Brain microvascular endothelial cell (primary cell): Measurements from ENCODE around the gene AKIRIN1.
"Not testable (repeated sequence)": the region's sequence is repeated elsewhere in the genome, so short reads cannot be mapped to it uniquely, and the experiment has no call there.

Source experiments
- DNase-seq: peaks from one replicate; pipeline ENCODE4 v3.0.0-alpha.2; 2020
- H3K27ac ChIP-seq: fragments of 250-450 bp; sonication (Bioruptor Pico); 2 replicates; pipeline ENCODE4 v1.5.1; 2020; ENCODE audit warnings: mild to moderate bottlenecking, moderate library complexity
- H3K27me3 ChIP-seq: fragments of 250-450 bp; sonication (Bioruptor Pico); replicated peaks from 2 replicates; pipeline ENCODE4 v1.5.1; 2020; ENCODE audit warnings: mild to moderate bottlenecking
- H3K36me3 ChIP-seq: fragments of 250-450 bp; sonication (Bioruptor Pico); replicated peaks from 2 replicates; pipeline ENCODE4 v1.5.1; 2020; ENCODE audit warnings: mild to moderate bottlenecking
- H3K4me3 ChIP-seq: 2 replicates; pipeline ENCODE4 v1.5.1; 2011; ENCODE audit warnings: low read depth, mild to moderate bottlenecking, control low read depth, low read length, moderate library complexity
- in situ Hi-C: cut with HindIII; loops from 2 replicates; pipeline ENCODE4 v1.10.0; 2017; ENCODE audit warnings: low sequenced_read_pairs, low pct_ligation_motif_present
- TF ChIP-seq, protein P1 (sequence below): IDR thresholded peaks from 2 replicates; pipeline ENCODE4 v1.5.1; 2011; ENCODE audit warnings: low read depth, mild to moderate bottlenecking, moderate library complexity, low read length, control low read depth, inconsistent platforms; ENCODE audit errors: missing control alignments

AKIRIN1 gene

DNA sequence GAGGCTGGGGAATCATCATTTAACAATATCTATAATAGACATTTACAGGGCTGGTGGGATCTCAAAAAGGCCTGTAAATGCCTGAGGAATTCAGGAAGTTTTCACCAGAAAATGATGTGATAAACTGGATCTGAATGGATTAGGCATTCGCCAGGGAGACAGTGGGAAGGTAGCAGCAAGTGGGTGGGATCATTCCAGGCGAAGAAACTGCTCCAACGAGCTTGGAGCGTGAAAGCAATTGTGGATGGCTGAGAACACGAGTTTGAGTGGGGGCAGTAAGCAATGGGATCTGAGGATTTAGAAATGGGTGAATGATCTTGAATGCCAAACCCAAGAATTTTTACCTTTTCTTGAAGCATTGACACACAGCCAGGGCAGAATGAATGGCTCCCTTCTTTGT, 26.2 kb downstream of the AKIRIN1 start:
- H3K27ac ChIP-seq = no peak overlapping the region
- TF ChIP-seq, protein P1, sequence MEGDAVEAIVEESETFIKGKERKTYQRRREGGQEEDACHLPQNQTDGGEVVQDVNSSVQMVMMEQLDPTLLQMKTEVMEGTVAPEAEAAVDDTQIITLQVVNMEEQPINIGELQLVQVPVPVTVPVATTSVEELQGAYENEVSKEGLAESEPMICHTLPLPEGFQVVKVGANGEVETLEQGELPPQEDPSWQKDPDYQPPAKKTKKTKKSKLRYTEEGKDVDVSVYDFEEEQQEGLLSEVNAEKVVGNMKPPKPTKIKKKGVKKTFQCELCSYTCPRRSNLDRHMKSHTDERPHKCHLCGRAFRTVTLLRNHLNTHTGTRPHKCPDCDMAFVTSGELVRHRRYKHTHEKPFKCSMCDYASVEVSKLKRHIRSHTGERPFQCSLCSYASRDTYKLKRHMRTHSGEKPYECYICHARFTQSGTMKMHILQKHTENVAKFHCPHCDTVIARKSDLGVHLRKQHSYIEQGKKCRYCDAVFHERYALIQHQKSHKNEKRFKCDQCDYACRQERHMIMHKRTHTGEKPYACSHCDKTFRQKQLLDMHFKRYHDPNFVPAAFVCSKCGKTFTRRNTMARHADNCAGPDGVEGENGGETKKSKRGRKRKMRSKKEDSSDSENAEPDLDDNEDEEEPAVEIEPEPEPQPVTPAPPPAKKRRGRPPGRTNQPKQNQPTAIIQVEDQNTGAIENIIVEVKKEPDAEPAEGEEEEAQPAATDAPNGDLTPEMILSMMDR = no peak
- no peak overlapping the region for H3K4me3 ChIP-seq
- H3K27me3 ChIP-seq = no peaks in the 10 kb centered on the region
- peaks cover 1% of the 10 kb centered on the region for H3K36me3 ChIP-seq
- no peak for DNase-seq
- in situ Hi-C loops = no loop called here

DNA sequence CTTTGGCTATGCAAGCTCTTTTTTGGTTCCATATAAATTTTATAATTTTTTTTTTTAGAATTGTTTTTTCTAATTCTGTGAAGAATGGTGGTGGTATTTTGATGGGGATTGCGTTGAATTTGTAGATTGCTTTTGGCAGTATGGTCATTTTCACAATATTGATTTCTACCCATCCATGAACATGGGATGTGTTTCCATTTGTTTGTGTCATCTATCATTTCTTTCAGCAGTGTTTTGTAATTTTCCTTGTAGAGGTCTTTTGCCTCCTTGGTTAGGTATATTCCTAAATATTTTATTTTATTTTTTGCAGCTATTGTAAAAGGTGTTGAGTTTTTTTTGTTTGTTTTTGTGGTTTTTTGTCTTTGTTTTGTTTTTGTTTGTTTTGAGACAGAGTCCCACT, 29.4 kb downstream of the AKIRIN1 start:
- H3K27ac ChIP-seq, H3K27me3 ChIP-seq, DNase-seq, H3K4me3 ChIP-seq, H3K36me3 ChIP-seq, in situ Hi-C loops: not testable (repeated sequence)

DNA sequence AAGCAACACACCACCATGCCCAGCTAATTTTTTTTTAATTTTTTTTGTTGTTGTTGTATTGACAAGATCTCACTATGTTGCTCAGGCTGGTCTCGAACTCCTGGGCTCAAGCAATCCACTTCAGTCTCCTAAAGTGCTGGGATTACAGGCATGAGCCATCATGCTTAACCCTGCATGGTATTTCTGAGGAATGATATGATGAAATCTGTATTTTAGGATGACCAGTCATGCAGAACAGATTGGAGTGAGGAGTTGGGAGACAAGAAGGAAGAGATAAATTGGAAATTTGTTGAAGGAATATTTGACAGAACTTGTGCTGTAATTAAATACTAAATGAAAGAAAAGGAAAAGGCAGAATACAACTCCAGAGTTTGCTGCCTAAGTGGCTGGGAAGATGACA, 30.4 kb downstream of the AKIRIN1 start:
- TF ChIP-seq, protein P1 = no peak
- Histone ChIP-seq H3K36me3 (no peaks in the 10 kb centered on the region), H3K27me3 (no peaks in the 10 kb centered on the region), H3K4me3 (no peak overlapping the region), H3K27ac (no peak overlapping the region)
- DNase-seq = no peak
- in situ Hi-C loops = no loop called here

DNA sequence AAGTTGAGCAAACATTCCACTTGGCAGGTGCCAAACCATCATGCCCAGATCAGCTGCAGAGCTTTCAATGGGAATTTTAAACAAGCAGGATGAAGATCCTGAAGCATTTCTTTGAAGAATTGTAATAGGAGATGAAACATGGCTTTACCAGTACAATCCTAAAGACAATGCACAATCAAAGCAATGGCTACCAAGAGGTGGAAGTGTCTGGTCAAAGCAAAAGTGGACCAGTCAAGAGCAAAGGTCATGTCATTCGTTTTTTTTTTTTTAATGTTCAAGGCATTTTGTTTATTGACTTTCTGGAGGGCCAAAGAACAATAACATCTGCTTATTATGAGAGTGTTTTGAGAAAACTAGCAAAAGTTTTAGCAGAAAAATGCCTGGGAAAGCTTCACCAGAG, 32.1 kb downstream of the AKIRIN1 start:
- H3K36me3 ChIP-seq = no peaks in the 10 kb centered on the region
- H3K27me3 ChIP-seq = no peaks in the 10 kb centered on the region
- in situ Hi-C loops = no loop called here
- no peak overlapping the region for H3K4me3 ChIP-seq
- TF ChIP-seq, protein P1 = no peak
- no peak for DNase-seq
- H3K27ac ChIP-seq = no peak overlapping the region

DNA sequence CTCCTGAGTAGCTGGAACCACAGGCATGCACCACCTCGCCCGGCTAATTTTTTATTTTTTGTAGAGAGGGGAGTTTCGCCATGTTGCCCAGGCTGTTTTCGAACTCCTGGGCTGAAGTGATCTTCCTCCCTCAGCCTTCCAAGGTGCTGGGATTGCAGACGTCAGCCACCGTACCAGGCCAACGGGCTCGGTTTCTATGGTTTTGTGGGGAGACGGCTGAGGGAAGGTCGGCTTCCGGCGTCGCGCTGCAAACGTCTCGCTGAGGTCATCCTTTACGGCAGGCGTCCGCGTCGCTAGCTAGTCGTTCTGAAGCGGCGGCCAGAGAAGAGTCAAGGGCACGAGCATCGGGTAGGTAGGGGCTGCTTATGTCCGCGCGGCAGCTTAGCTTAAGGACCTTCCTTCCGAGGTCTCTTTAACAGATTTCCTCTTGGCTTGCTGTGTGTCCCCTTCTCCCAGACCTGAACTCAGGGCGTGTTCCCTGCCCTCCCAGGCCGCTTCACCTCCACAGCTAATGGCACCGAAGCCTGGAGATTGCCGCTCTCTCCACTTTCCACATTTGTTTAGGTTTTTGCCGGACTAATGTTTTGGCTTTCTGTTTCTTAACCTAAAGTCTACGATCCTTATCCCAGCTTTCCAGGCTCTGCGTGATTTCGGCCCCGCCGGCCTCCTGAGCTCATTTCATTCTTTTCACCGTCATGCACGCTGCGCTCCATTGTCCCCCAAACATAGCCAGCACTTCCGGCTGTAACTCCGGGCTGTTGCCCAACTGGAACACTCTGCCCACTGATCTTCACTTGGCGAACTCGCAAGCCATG, 35.2 kb downstream of the AKIRIN1 start, which contains the start of gene NDUFS5:
Gene NDUFS5, plus strand, starts transcription at position 300 of the 815 bp plus-strand sequence. CDS start 2,375 bp downstream, outside the sequence.
- in situ Hi-C loops = no loop called here
- H3K4me3 ChIP-seq = peak within 1 kb of the TSS; percentile 72
- TF ChIP-seq, protein P1 = no peak
- peaks cover 26% of the 10 kb centered on the region for H3K36me3 ChIP-seq
- peak; percentile 94 for DNase-seq
- H3K27me3 ChIP-seq = no peaks in the 10 kb centered on the region
- peak within 1 kb of the TSS; percentile 98 for H3K27ac ChIP-seq

DNA sequence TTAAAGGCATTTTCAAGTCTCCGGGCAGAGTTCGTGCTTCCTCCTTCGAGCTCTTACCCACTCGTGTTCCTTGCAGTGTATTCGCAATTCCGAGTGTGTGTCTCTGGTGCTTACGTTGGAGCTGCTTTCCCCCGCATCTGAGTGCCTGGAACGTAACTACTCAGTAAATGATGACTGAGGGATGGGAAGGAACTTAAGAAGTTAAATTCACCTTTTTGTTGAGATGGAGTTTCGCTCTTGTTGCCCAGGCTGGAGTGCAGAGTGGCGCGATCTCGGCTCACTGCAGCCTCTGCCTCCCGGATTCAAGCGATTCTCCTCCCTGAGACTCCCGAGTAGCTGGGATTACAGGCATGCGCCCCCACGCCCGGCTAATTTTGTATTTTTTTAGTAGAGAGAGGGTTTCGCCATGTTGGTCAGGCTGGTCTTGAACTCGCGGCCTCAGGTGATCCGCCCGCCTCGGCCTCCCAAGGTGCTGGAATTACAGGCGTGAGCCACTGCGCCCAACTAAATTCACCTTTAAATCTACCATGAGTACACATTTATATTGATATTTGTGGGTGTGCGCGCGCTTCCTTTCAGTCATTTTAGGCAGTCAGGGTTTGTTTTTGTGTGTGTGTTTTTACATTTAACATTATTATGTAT, 35.9 kb downstream of the AKIRIN1 start:
- H3K36me3 ChIP-seq = peaks cover 33% of the 10 kb centered on the region
- H3K27ac ChIP-seq = peak overlapping the region; percentile 98
- TF ChIP-seq, protein P1 = no peak
- peak overlapping the region; percentile 72 for H3K4me3 ChIP-seq
- DNase-seq = no peak
- H3K27me3 ChIP-seq = no peaks in the 10 kb centered on the region
- in situ Hi-C loops = no loop called here
